Body of pancreas (tissue), 4 donors: ENCODE measurements around the gene MOK. TPM values are rescaled to one million over a fixed set of nuclear protein-coding genes. Genes with fewer than 3 reads are reported as not detected.
"Not testable (repeated sequence)": the region's sequence is repeated elsewhere in the genome, so short reads cannot be mapped to it uniquely, and the experiment has no call there.

ENCODE experiments used
- ATAC-seq: fragments of 150-250 bp; one replicate; pipeline ENCODE4 v1.9.1; 2016
- DNase-seq, 4 donors: peaks; one replicate each; pipeline ENCODE4 v3.0.0-alpha.2; 2019
- H3K27ac ChIP-seq, 4 donors: fragments of 200-600 bp; sonication (generic); 1 replicate in 3 of 4; 2 replicates in 1 of 4; pipeline versions ENCODE4 v1.5.1 to v1.6.1; 2016 to 2019; ENCODE audit warnings: mild to moderate bottlenecking in 1 of 4, mixed read lengths in 1 of 4, moderate library complexity in 1 of 4
- H3K27me3 ChIP-seq, 2 donors: fragments of 200-600 bp; sonication (generic); one replicate each; pipeline ENCODE4 v1.6.0; 2016; ENCODE audit warnings: mild to moderate bottlenecking in 1 of 2
- H3K36me3 ChIP-seq, 2 donors: fragments of 200-600 bp; sonication (generic); replicated peaks in 1 of 2; 2 replicates each; pipeline ENCODE4 v1.5.1; 2016; ENCODE audit warnings: low read depth in 2 of 2; ENCODE audit not compliant: insufficient read depth in 1 of 2
- H3K4me1 ChIP-seq: fragments of 200-600 bp; sonication (generic); one replicate; pipeline ENCODE4 v1.6.0; 2016
- H3K4me3 ChIP-seq, 2 donors: fragments of 200-600 bp; sonication (generic); 1 replicate in 1 of 2; 2 replicates in 1 of 2; pipeline ENCODE4 v1.5.1; 2016 to 2019
- H3K9me3 ChIP-seq, 3 donors: fragments of 200-600 bp; sonication (generic); 1 replicate in 2 of 3; 2 replicates in 1 of 3; pipeline ENCODE4 v1.5.1; 2016
- POLR2A ChIP-seq, 3 donors: fragments of 450-650 bp; IDR thresholded peaks; one replicate each; pipeline ENCODE4 v1.6.1; 2016; ENCODE audit warnings: antibody characterized with exemption in 3 of 3, mild to moderate bottlenecking in 2 of 3
- WGBS, 2 donors: methylation state at CpG; one replicate each; pipeline ENCODE4 v1.1.5; 2017; 5-methylcytosine and 5-hydroxymethylcytosine counted together
- intact Hi-C: fragments of 100-400 bp; cut with DNase I; formaldehyde crosslinking; loops from one replicate; pipeline ENCODE4 v1.15.1; 2023
- total RNA-seq, 2 donors: library from RNA; depleted of rRNA; stranded (reverse); fragments of >200 nt; gene quantifications; one replicate each; pipeline ENCODE4 v1.1.0, GENCODE V29; 2016
- TF ChIP-seq, protein P1 (sequence below), 7 experiments: fragments of 450-650 bp in 4 of 7; fragments of 200-600 bp in 3 of 7; sonication (generic) in 3 of 7; IDR thresholded peaks; one replicate each; pipeline ENCODE4 v1.5.1; 2016 to 2019; ENCODE audit warnings: antibody characterized with exemption in 7 of 7

Gene MOK
- total RNA-seq, 2 donors from 2014 or later, result 14.3 to 18.5 TPM

DNA sequence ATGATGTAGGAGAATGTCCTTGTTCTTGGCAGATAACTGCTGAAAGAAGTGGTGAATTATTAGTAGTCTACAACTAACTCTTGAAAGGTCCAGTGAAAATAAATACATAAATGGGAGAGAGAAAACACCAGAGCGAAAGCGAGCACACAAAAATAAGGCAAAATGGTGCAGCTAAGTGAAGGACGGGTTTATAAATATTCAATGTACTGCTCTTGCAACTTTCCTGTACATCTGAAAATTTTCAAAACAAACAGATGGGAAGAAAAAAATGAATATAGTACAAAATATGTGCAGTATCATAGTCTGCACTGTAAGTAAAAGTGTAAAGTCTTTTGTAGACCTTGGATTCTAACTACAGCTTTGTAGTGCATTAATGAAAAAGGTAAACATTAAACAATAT lies 1.3 kb downstream of the MOK start:
- intact Hi-C loops, result no loop called here
- Histone ChIP-seq H3K36me3 (no peaks in the 10 kb centered on the region), H3K9me3 (no peaks in the 10 kb centered on the region), H3K4me3 (no peak overlapping the region), H3K27me3 (no peaks in the 10 kb centered on the region), H3K4me1 (peaks cover 6% of the 10 kb centered on the region), H3K27ac (no peak overlapping the region)
- DNase-seq (no peak), ATAC-seq (no peak)
- TF ChIP-seq POLR2A (IDR thresholded peaks at IDR 0.05), result no peak
- TF ChIP-seq, protein P1, sequence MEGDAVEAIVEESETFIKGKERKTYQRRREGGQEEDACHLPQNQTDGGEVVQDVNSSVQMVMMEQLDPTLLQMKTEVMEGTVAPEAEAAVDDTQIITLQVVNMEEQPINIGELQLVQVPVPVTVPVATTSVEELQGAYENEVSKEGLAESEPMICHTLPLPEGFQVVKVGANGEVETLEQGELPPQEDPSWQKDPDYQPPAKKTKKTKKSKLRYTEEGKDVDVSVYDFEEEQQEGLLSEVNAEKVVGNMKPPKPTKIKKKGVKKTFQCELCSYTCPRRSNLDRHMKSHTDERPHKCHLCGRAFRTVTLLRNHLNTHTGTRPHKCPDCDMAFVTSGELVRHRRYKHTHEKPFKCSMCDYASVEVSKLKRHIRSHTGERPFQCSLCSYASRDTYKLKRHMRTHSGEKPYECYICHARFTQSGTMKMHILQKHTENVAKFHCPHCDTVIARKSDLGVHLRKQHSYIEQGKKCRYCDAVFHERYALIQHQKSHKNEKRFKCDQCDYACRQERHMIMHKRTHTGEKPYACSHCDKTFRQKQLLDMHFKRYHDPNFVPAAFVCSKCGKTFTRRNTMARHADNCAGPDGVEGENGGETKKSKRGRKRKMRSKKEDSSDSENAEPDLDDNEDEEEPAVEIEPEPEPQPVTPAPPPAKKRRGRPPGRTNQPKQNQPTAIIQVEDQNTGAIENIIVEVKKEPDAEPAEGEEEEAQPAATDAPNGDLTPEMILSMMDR (IDR thresholded peaks at IDR 0.05), result no peak
- 78 to 80% methylated on average over 3 of the region's 3 CpGs for WGBS, 2 donors

DNA sequence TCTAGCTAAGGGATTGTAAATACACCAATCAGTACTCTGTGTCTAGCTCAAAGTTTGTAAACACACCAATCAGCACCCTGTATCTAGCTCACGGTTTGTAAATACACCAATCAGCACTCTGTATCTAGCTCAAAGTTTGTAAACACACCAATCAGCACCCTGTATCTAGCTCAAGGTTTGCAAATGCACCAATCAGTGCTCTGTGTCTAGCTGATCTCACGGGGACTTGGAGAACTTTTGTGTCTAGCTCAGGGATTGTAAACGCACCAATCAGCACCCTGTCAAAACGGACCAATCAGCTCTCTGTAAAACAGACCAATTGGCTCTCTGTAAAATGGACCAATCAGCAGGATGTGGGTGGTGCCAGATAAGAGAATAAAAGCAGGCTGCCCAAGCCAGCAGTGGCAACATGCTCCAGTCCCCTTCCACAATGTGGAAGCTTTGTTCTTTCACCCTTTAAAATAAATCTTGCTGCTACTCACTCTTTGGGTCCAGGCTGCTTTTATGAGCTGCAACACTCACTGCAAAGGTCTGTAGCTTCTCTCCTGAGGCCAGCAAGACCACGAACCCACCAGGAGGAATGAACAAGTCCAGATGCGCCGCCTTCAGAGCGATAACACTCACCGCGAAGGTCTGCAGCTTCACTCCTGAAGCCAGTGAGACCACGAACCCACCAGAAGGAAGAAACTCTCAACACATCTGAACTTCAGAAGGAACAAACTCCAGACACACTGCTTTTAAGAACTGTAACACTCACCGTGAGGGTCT lies 6.5 kb downstream of the MOK start:
- H3K9me3 ChIP-seq, H3K4me3 ChIP-seq, H3K36me3 ChIP-seq, H3K27ac ChIP-seq, DNase-seq, ATAC-seq, H3K4me1 ChIP-seq, intact Hi-C loops, H3K27me3 ChIP-seq: not testable (repeated sequence)
- 79 to 86% methylated on average over 12 of the region's 12 CpGs for WGBS, 2 donors

DNA sequence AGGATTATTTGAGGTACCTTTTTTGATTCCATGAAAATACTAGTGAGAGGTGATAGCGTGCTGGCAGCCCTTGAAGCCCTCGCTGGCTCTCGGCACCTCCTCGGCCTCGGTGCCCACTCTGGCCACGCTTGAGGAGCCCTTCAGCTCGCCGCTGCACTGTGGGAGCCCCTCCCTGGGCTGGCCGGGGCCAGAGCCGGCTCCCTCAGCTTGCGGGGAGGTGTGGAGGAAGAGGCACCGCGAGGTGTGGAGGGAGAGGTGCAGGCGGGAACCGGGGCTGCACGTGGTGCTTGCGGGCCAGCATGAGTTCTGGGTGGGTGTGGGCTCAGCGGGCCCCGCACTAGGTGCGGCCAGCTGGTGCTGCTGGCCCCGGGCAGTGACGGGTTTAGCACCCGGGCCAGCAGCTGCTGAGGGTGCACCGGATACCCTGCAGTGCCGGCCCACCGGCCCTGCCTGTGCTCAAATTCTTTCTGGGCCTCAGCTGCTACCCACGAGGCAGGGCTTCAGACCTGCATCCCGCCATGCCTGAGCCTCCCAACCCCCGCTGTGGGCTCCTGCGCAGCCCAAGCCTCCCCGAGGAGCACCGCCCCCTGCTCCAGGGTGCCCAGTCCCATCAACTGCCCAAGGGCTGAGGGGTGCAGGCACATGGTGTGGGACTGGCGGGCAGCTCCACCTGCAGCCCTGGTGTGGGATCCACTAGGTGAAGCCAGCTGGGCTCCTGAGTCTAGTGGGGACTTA lies 7.4 kb downstream of the MOK start:
- peak in 1 of 3 donors; percentile 6 for TF ChIP-seq POLR2A (IDR thresholded peaks at IDR 0.05)
- TF ChIP-seq, protein P1 (IDR thresholded peaks at IDR 0.05), result no peak
- Histone ChIP-seq H3K27me3 (no peaks in the 10 kb centered on the region), H3K36me3 (no peaks in the 10 kb centered on the region), H3K4me3 (no peak overlapping the region), H3K9me3 (no peaks in the 10 kb centered on the region), H3K27ac (no peak overlapping the region), H3K4me1 (peaks cover 9% of the 10 kb centered on the region)
- DNase-seq (no peak), ATAC-seq (no peak)
- 93 to 97% methylated on average over 8 to 26 of the region's 33 CpGs for WGBS, 2 donors
- intact Hi-C loops, result no loop called here

DNA sequence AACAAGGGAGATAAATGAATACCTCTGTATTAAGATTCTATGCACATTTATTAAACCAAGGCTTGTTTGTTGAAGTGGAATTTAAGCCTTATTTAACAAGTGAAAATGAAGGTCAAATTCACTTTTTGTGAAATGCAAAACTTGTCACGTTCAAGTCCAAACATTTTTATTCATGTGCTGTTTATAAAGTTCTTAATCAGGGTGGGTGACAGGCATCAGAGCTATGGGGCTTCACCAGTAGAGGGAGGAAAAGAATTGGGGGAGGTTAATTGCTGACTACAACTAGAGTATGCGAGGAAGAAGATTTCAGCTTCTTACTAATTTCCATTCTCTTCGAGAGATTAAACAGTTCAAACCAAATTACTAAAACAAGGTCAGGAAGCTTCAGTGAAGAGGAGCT lies 9.7 kb downstream of the MOK start:
- intact Hi-C loops, result no loop called here
- H3K36me3 ChIP-seq, result no peaks in the 10 kb centered on the region
- no peaks in the 10 kb centered on the region for H3K9me3 ChIP-seq
- H3K27ac ChIP-seq, result peak overlapping the region in 3 of 4 donors; percentile 9 to 40 (median 21)
- H3K27me3 ChIP-seq, result no peaks in the 10 kb centered on the region
- H3K4me3 ChIP-seq, result no peak overlapping the region
- ATAC-seq (peak; percentile 33), DNase-seq (no peak)
- peaks cover 9% of the 10 kb centered on the region for H3K4me1 ChIP-seq
- 39 to 48% methylated on average over 3 of the region's 3 CpGs for WGBS, 2 donors
- no peak for TF ChIP-seq POLR2A (IDR thresholded peaks at IDR 0.05)
- TF ChIP-seq, protein P1 (IDR thresholded peaks at IDR 0.05), result peak in 4 of 7 experiments; percentile 7 to 26 (median 20)

DNA sequence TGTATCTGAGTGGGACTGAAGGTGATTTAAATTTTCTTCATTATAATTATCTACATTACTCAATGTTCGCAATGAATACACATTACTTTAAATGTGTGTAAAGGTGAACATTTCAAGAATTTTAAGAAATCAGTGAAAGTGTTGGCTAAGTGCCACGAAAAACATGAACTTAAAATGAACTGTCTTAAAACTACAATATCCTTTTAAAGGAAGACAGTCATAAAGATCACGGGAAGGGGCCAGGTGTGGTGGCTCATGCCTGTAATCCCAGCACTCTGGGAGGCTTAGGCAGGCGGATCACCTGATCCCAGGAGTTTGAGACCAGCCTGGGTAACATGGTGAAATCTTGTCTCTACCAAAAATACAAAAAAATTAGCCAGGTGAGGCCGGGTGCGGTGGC lies 11.2 kb downstream of the MOK start:
- H3K27me3 ChIP-seq, result no peaks in the 10 kb centered on the region
- intact Hi-C loops, result loop anchor here (5.0 kb wide), 1 partner anchor 36 kb away; no protein-coding TSS in a partner anchor
- no peak for DNase-seq
- no peaks in the 10 kb centered on the region for H3K9me3 ChIP-seq
- ATAC-seq, result no peak
- no peaks in the 10 kb centered on the region for H3K36me3 ChIP-seq
- peaks cover 9% of the 10 kb centered on the region for H3K4me1 ChIP-seq
- TF ChIP-seq, protein P1 (IDR thresholded peaks at IDR 0.05), result no peak
- no peak for TF ChIP-seq POLR2A (IDR thresholded peaks at IDR 0.05)
- H3K27ac ChIP-seq, result no peak overlapping the region
- WGBS, 2 donors, result 84 to 89% methylated on average over 6 of the region's 6 CpGs
- no peak overlapping the region for H3K4me3 ChIP-seq
